Fibroblast of mammary gland (primary cell): ENCODE results near the gene ST3GAL3.

Source experiments
- DNase-seq: peaks from one replicate; pipeline ENCODE4 v3.0.0-alpha.2; 2010; ENCODE audit warnings: low read depth
- H3K4me3 ChIP-seq: 2 replicates; pipeline ENCODE4 v1.5.1; 2011; ENCODE audit warnings: low read depth, mild to moderate bottlenecking, low read length, moderate library complexity; ENCODE audit not compliant: control insufficient read depth
- CTCF ChIP-seq: conservative IDR thresholded peaks from 2 replicates; pipeline ENCODE4 v1.5.1; 2011; ENCODE audit warnings: low read depth, low read length, inconsistent platforms; ENCODE audit not compliant: control insufficient read depth, insufficient read depth

The ST3GAL3 gene

GRCh38 chr1:43944860-43945259, 237.5 kb downstream of the ST3GAL3 start:
- H3K4me3 ChIP-seq, result no peak overlapping the region
- no peak for DNase-seq

GRCh38 chr1:43945674-43946235, 238.4 kb downstream of the ST3GAL3 start:
- no peak for TF ChIP-seq CTCF

More at GRCh38 chr1:43944860-43945259, 237.5 kb downstream of the ST3GAL3 start:
- no peak for TF ChIP-seq CTCF

GRCh38 chr1:43946236-43947060, 239.1 kb downstream of the ST3GAL3 start, which contains the start of gene IPO13:
TSS of gene IPO13 (plus strand) at chr1:43946950. CDS start at chr1:43947601, 651 bp downstream.
- TF ChIP-seq CTCF, result peak; percentile 37
- peak; percentile 94 for DNase-seq
- H3K4me3 ChIP-seq, result peak within 1 kb of the TSS; percentile 87

More at GRCh38 chr1:43945674-43946235, 238.4 kb downstream of the ST3GAL3 start:
- peak overlapping the region; percentile 87 for H3K4me3 ChIP-seq
- DNase-seq, result no peak

GRCh38 chr1:43947061-43947873, 239.9 kb downstream of the ST3GAL3 start:
- H3K4me3 ChIP-seq, result peak overlapping the region; percentile 87
- no peak for TF ChIP-seq CTCF
- DNase-seq, result no peak

- DNase-seq, result no peak
- TF ChIP-seq CTCF, result no peak
- H3K4me3 ChIP-seq, result peak overlapping the region; percentile 87
These were observed 240.6 kb downstream of the ST3GAL3 start for GRCh38 chr1:43947874-43948437.

- no peak for DNase-seq
- no peak overlapping the region for H3K4me3 ChIP-seq
- TF ChIP-seq CTCF, result no peak
These were observed 242.3 kb downstream of the ST3GAL3 start for GRCh38 chr1:43949678-43950077.
